Measurements from ENCODE around the gene MAP4. TPM values are rescaled to one million over a fixed set of nuclear protein-coding genes. Genes with fewer than 3 reads are reported as not detected.
"Not testable (repeated sequence)": the region's sequence is repeated elsewhere in the genome, so short reads cannot be mapped to it uniquely, and the experiment has no call there.

The MAP4 gene
- total RNA-seq, 1 donor from 2014 or later = 520 TPM

- intact Hi-C loops (cut with DNase I) = no loop called here
- no peak for ATAC-seq
- no peak for DNase-seq (ENCODE audit: missing footprints)
Measured at GRCh38 chr3:47912006-47912504, 104.2 kb downstream of the MAP4 start.

- intact Hi-C loops (cut with DNase I) = no loop called here
- ATAC-seq (no peak), DNase-seq (ENCODE audit: missing footprints) (no peak)
Measured at GRCh38 chr3:47910777-47911440, 105.3 kb downstream of the MAP4 start.

DNA sequence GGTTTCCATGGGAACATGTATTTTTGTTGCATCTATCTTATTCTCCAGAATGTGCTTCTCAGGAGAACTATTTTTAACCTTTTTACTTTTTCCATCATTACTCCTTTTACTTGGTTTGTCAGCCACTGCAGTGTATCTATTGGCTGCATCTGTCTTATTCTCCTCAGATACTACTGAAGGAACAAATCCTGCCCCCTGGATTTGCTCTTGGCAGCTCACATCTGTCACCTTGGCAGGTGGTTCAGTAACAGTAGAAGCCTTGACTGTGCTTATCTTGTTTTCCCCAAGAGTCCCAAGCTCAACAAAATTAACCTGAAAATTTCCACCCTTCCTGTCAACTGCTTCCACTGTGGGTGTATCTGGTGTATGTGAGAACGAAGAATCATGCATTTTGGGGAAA is 106.0 kb downstream of the MAP4 start:
- no peak for ATAC-seq
- intact Hi-C loops (cut with DNase I) = no loop called here
- no peak for DNase-seq (ENCODE audit: missing footprints)

DNA sequence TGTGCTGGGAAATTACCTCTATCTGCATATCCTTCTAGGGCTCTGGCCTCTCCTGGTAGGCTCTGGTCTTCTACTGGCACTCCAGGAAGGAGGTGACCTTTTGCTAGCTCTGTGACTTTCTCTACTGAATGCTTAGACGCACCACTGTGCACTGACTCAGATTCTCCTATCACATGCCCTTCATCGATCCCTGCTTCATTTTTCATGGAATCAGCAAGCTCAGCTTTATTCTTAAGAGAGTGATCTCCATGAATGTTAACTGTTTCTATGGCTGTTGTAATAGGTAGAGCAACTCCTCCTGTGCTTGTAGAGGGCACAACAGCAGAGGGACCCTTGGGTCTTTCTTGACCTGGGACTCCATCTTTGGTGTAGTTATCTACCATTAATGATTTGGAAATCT is 106.6 kb downstream of the MAP4 start:
- intact Hi-C loops (cut with DNase I) = no loop called here
- DNase-seq (ENCODE audit: missing footprints) = no peak
- ATAC-seq = peak; percentile 16

- ATAC-seq = no peak
- DNase-seq (ENCODE audit: missing footprints) = no peak
- intact Hi-C loops (cut with DNase I) = no loop called here
Measured at GRCh38 chr3:47908744-47909143, 107.5 kb downstream of the MAP4 start.

GRCh38 chr3:47907784-47908183 is 108.4 kb downstream of the MAP4 start:
- ATAC-seq (no peak), DNase-seq (ENCODE audit: missing footprints) (no peak)
- intact Hi-C loops (cut with DNase I) = no loop called here

GRCh38 chr3:47902746-47903145 is 113.5 kb downstream of the MAP4 start:
- DNase-seq (ENCODE audit: missing footprints) = no peak
- ATAC-seq = no peak
- intact Hi-C loops (cut with DNase I) = no loop called here

GRCh38 chr3:47901280-47901833 is 114.9 kb downstream of the MAP4 start:
- ATAC-seq = no peak
- no peak for DNase-seq (ENCODE audit: missing footprints)
- intact Hi-C loops (cut with DNase I) = no loop called here

DNA sequence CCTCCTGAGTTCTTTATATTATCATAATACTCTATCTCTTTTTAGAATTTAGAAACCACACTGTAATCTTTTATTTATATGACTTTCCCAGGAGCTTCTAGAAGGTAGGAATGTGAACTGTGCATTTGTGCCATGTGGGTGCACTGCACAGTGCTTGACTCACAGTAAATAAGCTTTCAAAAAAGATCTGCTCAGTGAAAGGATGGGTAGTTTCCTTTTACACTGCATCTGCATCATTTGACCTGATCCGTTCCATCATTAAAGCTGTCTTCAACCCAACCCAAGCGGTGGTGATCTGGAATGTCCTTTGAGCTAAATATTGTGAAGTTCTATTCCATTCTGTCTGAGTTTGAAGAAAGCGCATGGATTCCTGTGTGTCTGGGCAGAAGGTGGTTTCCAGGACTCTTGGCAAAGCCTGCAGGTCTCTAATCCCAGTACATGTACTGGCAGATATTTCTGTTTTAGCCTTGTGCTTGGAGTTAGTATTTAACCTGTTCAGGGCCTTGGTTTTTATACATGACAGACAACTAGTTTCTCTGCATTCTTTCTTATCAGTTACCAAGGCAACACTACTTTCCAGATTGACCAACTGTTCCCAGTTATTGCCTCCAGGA is 116.6 kb downstream of the MAP4 start:
- intact Hi-C loops (cut with DNase I) = no loop called here
- no peak for DNase-seq (ENCODE audit: missing footprints)
- ATAC-seq = peak; percentile 37

- intact Hi-C loops (cut with DNase I) = no loop called here
- DNase-seq (ENCODE audit: missing footprints) = no peak
- no peak for ATAC-seq
Measured at GRCh38 chr3:47897954-47898353, 118.3 kb downstream of the MAP4 start.

DNA sequence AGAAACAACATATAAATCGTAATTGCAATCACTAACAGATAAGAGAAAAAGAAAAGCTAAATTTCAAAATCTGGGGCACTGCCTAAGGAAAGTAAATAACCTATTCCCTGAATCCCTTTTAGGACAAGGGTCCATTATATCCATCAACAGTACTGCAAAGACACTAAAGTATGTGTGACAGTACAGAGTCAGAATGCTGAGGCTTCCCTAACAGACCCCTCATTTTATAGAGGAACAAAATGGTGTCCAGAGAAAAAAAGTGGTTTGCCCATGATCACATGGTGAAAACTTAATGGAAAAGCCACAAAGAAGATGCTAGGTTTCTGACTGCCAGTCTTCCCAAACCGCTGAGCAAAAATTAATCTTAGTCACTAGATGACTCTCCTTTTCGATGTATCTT is 119.5 kb downstream of the MAP4 start:
- intact Hi-C loops (cut with DNase I) = no loop called here
- DNase-seq (ENCODE audit: missing footprints) (no peak), ATAC-seq (no peak)

GRCh38 chr3:47895241-47895640 is 121.0 kb downstream of the MAP4 start:
- DNase-seq (ENCODE audit: missing footprints) (no peak), ATAC-seq (no peak)

GRCh38 chr3:47892286-47893040 is 123.8 kb downstream of the MAP4 start:
- ATAC-seq = no peak
- intact Hi-C loops (cut with DNase I) = no loop called here
- no peak for DNase-seq (ENCODE audit: missing footprints)

More at GRCh38 chr3:47895241-47895640, 121.0 kb downstream of the MAP4 start:
- intact Hi-C loops (cut with DNase I) = no loop called here

- intact Hi-C loops (cut with DNase I) = no loop called here
- no peak for DNase-seq (ENCODE audit: missing footprints)
- ATAC-seq = no peak
Measured at GRCh38 chr3:47891613-47892005, 124.6 kb downstream of the MAP4 start.

DNA sequence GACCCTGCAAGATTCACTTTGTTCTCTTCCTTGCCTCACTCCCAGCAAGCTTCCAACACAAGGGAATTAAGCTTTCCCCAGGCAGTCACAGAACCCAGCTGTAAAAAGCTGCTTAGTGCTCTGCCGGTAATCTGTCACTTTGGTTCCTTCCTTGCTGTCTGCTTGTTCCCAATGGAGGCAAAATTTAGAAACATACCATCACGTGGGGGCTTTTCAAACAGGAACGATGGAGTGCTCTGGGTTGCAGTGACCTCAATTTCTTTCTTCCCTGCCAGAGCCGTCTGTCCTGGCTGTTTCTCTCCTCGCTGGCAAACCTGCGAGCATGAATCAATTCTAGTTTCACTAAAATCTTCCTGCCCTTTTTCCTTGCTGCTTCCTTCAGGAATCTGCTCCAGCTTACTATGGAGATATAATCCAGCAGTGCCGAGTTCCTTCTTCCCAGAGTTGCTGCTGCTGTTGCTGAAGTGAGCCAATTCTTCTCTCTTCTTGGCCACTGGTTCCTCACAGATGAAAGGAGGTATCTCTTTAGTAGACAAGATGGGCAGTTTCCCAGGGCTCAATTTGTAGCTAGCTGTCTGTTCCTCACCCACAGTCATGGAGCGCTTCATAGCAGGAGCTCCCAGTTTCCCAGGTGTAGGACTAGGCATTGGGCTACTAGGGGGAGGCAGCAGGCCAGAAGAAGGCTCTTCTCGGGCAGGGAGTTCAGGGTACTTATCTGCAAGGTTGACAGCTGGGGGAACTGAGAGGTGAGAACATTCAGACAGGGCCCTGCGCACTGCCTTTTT is 125.2 kb downstream of the MAP4 start:
- no peak for DNase-seq (ENCODE audit: missing footprints)
- ATAC-seq = peak; percentile 96
- intact Hi-C loops (cut with DNase I) = no loop called here

DNA sequence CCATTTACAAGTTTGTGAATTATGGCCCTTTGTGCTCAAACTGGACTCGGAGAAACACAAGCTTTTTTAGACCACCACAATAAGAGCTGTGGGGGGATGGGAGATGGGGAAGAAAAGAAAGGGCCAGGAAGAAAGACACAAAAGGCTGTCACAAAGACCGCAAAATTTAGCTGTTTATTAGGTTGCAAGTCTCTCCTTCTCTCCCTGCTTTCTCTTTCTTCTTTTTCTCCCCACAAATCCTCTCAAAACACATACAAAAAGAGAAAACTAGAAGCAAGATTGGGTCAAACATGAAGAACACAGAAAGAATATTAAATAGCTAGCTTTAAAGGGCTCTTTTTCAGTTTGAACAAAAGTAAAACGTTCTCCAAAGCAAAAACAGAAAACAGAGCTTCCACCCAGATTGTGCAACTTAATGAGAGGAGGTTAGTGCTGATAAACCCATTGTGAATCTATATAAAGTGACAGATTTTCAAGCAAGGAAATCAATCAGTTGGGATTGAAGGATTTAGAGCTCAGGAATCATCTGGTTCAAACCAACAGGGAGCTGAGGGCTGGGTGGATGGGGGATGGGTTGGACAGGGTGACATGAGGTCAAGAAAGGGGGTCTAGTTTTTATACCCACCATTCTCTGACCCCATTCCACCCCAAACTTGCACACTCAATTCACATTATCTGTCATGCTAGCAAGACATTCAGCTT is 125.9 kb downstream of the MAP4 start:
- DNase-seq (ENCODE audit: missing footprints) = no peak
- peak; percentile 9 for ATAC-seq
- intact Hi-C loops (cut with DNase I) = no loop called here

GRCh38 chr3:47888986-47889757 is 127.0 kb downstream of the MAP4 start:
- intact Hi-C loops (cut with DNase I) = no loop called here
- ATAC-seq = no peak
- no peak for DNase-seq (ENCODE audit: missing footprints)

DNA sequence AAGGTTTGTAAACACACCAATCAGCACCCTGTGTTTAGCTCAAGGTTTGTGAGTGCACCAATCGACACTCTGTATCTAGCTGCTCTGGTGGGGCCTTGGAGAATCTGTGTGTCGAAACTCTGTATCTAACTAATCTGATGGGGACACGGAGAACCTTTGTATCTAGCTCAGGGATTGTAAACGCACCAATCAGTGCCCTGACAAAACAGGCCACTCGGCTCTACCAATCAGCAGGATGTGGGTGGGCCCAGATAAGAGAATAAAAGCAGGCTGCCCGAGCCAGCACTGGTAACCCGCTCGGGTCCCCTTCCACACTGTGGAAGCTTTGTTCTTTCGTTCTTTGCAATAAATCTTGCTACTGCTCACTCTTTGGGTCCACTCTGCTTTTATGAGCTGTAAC is 128.2 kb downstream of the MAP4 start:
- DNase-seq (ENCODE audit: missing footprints); ATAC-seq; intact Hi-C loops (cut with DNase I): not testable (repeated sequence)

All from Right ventricle myocardium inferior (tissue), 1 donor.